GM12875 (cell line): ENCODE results near the gene SPRED3.

ENCODE experiments used
- H3K4me3 ChIP-seq: one replicate; pipeline ENCODE4 v1.5.1; 2011; ENCODE audit warnings: low read depth, low read length, control low read depth
- CTCF ChIP-seq: IDR thresholded peaks from 2 replicates; pipeline ENCODE4 v1.5.1; 2011; ENCODE audit warnings: low read depth, mild to moderate bottlenecking, control low read depth, inconsistent platforms, low read length, moderate library complexity, borderline replicate concordance; ENCODE audit not compliant: insufficient read depth

The SPRED3 gene

GRCh38 chr19:38394488-38394887 lies 6.0 kb downstream of the SPRED3 start:
- TF ChIP-seq CTCF: no peak
- no peak overlapping the region for H3K4me3 ChIP-seq

- H3K4me3 ChIP-seq: peak overlapping the region; percentile 29
- no peak for TF ChIP-seq CTCF
Measured at GRCh38 chr19:38395381-38396114, 7.1 kb downstream of the SPRED3 start.

GRCh38 chr19:38399081-38399480 lies 10.6 kb downstream of the SPRED3 start:
- no peak overlapping the region for H3K4me3 ChIP-seq
- no peak for TF ChIP-seq CTCF

- TF ChIP-seq CTCF: no peak
- no peak overlapping the region for H3K4me3 ChIP-seq
Measured at GRCh38 chr19:38399537-38399936, 11.0 kb downstream of the SPRED3 start.

GRCh38 chr19:38400361-38400760 lies 11.9 kb downstream of the SPRED3 start:
- H3K4me3 ChIP-seq: no peak overlapping the region
- no peak for TF ChIP-seq CTCF

GRCh38 chr19:38401148-38401547 lies 12.7 kb downstream of the SPRED3 start:
- no peak for TF ChIP-seq CTCF
- no peak overlapping the region for H3K4me3 ChIP-seq

GRCh38 chr19:38402623-38402966 lies 14.1 kb downstream of the SPRED3 start:
- peak overlapping the region; percentile 48 for H3K4me3 ChIP-seq
- TF ChIP-seq CTCF: no peak
